HG02571 (cell line): ENCODE measurements around the gene HS6ST3.

ENCODE experiments used
- ATAC-seq: cut with Tn5 transposase; IDR thresholded peaks from one replicate; pipeline ENCODE4 v1.9.1; 2021; ENCODE audit warnings: mild to moderate bottlenecking, moderate library complexity; ENCODE audit not compliant: unreplicated experiment

Gene HS6ST3

DNA sequence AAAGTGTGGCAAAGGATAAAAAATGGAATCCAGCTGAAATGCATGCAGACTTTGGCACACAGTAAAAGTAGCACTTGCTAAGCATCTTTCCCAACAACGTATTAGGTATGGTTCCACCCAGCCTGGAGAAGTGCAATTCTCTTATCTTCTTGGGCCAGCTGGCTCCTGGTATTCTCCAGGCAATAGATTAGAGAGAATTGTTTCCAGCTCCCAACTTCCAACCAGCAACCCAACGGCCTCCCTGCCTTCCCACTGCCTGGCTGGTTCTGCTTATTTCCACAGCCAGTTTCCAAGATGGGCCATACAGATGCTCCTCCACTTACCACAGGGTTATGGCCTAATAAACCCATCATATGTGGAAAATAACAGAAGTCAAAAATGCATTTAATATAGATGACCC lies 771.0 kb downstream of the HS6ST3 start:
- no peak for ATAC-seq

DNA sequence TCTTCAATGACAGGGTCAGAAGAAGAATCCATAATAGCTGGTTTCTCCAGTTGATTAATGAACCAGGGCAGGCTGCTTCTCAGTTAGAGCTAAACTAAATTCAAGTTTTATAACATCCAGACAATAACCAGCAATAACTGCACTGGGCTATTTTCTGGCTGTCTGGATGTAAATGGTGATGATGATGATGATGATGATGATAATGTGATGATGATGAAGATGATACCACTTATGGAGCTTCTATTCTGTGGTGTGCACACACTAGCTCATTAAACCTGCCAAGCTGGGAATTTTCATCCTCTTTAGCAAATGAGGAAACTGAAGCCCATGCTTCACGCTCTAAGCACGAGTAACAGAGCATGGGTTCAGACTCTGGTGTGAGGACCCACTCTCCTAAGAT lies 772.2 kb downstream of the HS6ST3 start:
- ATAC-seq = no peak

DNA sequence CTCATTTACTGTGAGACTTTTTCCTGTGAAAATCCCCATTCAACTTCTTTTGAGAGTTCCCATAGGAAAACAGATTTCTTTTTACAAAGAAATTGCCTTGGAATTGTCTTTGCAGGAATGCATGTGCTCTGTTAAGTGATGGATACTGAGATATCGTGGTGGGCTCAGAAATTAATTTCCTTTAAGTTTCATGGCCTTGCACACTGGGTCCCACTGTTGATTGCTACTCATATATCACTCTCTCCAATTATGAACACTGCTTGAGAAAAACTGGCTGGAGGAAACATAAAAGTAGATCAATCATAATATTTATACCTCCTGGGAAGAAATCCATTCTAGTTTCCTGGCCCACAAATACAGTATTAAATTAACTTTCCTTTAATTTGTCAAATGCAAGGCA lies 773.1 kb downstream of the HS6ST3 start:
- no peak for ATAC-seq

DNA sequence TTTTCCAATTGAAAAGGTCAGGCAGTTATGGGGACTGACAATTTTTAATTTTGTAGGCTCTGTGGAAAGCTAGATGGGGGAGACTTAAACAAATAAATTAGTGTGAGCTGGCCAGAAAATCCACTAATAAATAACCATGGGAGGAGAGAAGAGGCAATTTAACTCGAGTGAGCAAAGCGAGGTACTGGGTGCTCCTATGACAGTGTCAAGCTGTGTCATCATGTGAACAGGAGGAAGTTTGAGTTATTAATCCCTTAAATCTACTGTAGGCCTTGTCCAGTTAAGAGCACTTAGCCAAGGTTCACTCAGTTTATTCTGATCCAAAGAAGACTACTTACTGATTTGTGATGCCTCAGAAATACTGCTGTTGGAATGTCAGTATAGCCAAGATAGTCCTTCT lies 781.6 kb downstream of the HS6ST3 start:
- ATAC-seq = no peak

GRCh38 chr13:96880419-96880818 lies 790.5 kb downstream of the HS6ST3 start:
- no peak for ATAC-seq
